NOMO-1 treated with DMSO at 0.1 percent for 48 hours (cell line): ENCODE measurements around the gene SLC7A14.
"Not testable (repeated sequence)": the region's sequence is repeated elsewhere in the genome, so short reads cannot be mapped to it uniquely, and the experiment has no call there.

ENCODE experiments used
- DNase-seq: peaks from one replicate; lab custom pipeline; 2025; ENCODE audit not compliant: unreplicated experiment; lab: John Stamatoyannopoulos, UW

SLC7A14 gene

DNA sequence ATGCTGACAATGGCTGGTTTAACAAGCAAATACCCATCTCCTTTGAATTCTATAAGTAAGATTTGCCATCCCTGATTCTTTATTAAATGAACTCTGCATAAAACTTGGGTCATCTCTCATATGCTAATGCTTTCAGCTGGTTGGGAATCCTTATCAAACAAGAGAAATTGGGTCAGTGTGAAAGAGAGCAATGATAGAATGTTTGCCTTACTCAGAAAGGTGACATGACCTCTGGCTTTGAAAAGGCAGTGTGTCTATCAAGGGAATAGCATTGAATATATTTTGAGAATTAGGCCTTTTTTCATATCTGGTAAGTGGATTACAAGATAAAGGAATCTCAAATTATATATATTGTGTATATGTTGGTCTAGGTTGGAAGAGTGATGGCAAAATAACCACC, 8.7 kb upstream of the SLC7A14 start:
- no peak for DNase-seq

- DNase-seq = no peak
Measured at GRCh38 chr3:170593634-170594033, 7.8 kb upstream of the SLC7A14 start.

- DNase-seq = no peak
Measured at GRCh38 chr3:170589113-170589512, 3.2 kb upstream of the SLC7A14 start.

- DNase-seq = no peak
Measured at GRCh38 chr3:170585008-170585936, 603 bp downstream of the SLC7A14 start.

GRCh38 chr3:170584585-170585007, 1.3 kb downstream of the SLC7A14 start:
- DNase-seq = peak; percentile 45

DNA sequence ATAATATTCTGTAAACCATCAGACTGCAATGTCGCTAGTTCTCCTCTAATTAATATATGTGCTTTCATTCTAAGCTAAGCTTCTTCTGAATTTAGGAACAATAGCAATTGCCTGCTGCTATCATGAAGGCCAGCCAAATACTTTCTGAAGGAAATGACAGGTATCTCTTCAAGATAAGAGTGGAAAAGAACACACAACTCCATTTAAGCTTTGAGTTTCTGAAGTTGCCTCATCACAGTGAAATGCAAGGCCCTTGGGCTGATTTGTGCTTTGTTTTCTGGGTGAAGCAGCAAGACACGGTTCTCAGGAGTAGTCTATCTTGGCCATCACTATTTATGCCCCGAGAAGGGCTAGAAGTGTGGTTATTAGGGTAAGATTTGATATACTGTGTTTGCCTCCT, 6.2 kb downstream of the SLC7A14 start:
- no peak for DNase-seq

- DNase-seq = no peak
Measured at GRCh38 chr3:170572665-170573253, 13.1 kb downstream of the SLC7A14 start.

GRCh38 chr3:170567598-170567997, 18.3 kb downstream of the SLC7A14 start:
- DNase-seq = not testable (repeated sequence)

- no peak for DNase-seq
Measured at GRCh38 chr3:170566413-170566812, 19.5 kb downstream of the SLC7A14 start.

DNA sequence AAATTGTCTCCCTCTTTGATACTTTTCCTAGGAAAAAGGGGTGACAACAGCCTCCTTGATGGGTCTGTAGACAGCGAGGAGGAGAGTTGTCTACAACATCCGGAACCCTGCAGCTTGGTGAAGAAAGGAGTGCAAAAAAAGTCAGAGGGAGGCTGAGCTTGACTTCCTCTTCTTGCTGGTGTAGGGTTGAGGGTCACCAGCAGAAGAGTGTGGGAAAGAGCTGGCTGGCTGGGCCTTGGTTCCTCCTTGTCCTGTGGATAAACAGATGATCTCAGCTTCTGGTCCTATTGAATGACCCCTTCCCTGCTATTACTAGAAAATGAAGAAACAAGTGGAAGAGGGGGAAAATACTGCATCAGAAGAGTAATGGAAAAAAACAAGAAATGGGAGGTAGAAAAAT, 20.4 kb downstream of the SLC7A14 start:
- DNase-seq = peak; percentile 28

DNA sequence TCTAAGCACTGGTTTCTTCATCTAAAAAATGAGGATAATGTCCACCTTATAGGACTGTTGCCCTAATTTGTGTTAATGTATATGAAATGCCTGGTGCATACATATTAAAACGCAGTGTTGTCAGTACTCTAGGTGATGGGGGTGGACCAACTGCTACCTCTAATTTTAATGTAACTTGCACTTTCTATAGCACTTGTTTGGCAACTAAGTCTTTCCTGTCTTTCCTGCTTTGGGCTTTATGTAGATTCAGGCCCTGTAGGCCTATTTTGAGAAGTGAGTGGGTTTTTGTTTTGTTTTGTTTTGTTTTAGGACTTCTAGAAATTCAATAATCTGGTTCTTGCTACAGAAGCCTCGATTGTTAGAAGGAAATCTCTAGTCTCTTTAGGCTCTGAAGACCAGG, 21.2 kb downstream of the SLC7A14 start:
- no peak for DNase-seq

DNA sequence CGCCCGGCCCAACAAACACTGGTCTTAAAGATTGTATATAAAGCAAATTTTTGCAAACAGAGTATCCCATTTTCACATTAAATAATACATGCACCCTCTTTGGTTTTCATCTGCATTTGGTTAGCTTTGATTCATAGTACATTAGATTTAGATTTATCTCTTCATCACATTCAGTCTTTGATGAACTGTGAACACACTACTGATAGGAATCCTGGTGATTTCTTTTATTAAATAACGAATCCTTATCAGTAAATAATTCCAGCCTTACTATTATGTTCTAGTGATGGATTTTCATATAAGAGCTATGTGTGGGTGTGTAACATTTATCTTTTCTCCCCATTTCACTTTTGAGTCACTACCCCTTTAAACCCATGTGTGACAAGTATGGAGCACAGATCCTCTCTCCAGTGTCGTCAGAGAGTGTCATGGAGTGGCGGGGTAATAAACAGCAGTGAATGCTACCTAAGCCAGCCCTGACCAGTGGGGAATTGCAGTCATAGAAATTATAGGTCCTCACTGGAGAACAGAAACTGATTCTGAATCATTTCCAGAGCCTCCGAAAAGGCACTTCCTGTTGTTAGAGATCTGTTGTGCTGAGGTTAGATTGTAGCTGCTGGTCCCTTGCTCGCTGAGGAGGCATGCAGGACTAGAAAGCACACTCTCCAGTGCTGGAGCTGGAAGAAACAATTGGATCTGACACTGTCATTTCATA, 22.0 kb downstream of the SLC7A14 start:
- peak; percentile 52 for DNase-seq

- DNase-seq = no peak
Measured at GRCh38 chr3:170562080-170562479, 23.8 kb downstream of the SLC7A14 start.

GRCh38 chr3:170560717-170561382, 25.0 kb downstream of the SLC7A14 start:
- DNase-seq = no peak

DNA sequence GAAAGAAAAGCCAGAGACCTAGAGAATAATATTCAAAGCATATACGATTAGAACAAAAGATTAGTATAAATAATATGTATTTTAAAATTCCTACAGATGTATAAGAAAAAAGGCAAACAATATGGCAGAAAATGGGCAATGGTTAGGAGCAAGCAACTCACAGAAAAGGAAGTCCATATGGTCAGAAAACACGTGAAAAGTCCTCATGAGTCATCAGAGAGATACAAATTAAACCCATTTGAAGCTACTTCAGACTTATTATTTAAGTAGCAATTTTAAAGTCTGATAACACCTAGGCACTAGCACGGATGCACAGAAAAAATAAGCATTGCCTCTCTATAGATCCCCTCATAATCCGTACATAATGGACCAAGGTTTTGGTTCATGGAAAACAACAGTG, 25.6 kb downstream of the SLC7A14 start:
- no peak for DNase-seq

GRCh38 chr3:170558427-170558826, 27.4 kb downstream of the SLC7A14 start:
- DNase-seq = no peak

- DNase-seq = no peak
Measured at GRCh38 chr3:170555329-170555728, 30.5 kb downstream of the SLC7A14 start.

DNA sequence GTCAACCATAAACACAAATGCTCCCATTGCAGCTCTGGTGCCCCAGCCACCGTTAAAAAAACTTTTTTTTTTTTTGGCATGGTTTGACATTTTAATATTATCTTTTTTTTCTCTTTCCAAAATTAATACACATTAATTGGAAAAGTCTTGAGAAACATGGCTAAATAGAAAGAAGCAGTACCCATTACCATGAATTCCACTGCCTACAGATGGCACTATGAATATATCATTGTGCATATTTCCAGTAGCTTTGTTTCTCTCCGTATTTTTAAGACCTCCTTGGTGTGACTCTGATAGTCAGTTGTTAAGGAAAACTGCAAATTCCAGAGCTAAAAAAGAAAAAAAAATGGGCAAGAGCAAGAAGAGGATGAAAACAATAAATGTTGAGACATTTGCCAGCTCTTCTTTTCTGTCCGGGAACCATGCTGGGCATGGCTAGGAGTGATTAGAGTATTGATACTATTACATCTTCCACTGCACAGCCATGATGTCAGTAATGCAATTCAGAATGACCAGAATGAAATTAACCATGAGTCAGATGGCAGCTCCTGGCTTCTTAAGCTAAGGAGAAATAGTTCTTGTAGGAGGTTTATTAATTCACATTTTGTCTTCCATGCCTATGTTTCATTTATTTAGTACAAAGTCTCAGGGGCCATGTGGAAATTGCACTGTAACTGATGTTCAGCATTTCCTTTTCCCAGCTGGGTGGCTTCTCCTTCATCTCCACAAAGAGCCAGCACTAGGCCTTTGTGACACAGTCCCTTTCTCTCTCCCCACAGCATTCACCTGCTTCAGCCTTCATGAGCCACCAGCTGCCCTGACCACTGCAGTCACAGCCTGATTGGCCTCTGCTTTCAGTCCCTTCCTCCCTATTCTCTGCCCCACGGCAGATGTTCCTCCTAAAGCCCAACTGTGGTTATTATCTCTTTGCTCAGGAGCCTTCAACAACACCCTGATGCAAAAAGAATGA, 31.8 kb downstream of the SLC7A14 start:
- no peak for DNase-seq

- DNase-seq = no peak
Measured at GRCh38 chr3:170551252-170551651, 34.6 kb downstream of the SLC7A14 start.

- no peak for DNase-seq
Measured at GRCh38 chr3:170542704-170543103, 43.2 kb downstream of the SLC7A14 start.
